ENCODE data around the gene CRIP3. TPM values are rescaled to one million over a fixed set of nuclear protein-coding genes. Genes with fewer than 3 reads are reported as not detected.

CRIP3 gene
- total RNA-seq, 1 experiment from 2014 or later = not detected

- no peaks in the 10 kb centered on the region for H3K9me3 ChIP-seq (replicated peaks)
- no peaks in the 10 kb centered on the region for H3K36me3 ChIP-seq
- no peak overlapping the region for H3K4me3 ChIP-seq
- H3K27ac ChIP-seq = no peak overlapping the region
- no peak for DNase-seq (ENCODE audit: low read depth in 1 of 2, low spot score in 2 of 2)
- H3K4me1 ChIP-seq (replicated peaks) = peaks cover 20% of the 10 kb centered on the region
- peaks cover 4% of the 10 kb centered on the region; the same call in 1 of the 2 replicates for H3K27me3 ChIP-seq (replicated peaks)
Measured at GRCh38 chr6:43267619-43268354, 40.8 kb downstream of the CRIP3 start.

- Histone ChIP-seq H3K4me1 (replicated peaks) (peaks cover 20% of the 10 kb centered on the region), H3K9me3 (replicated peaks) (no peaks in the 10 kb centered on the region), H3K4me3 (no peak overlapping the region), H3K27ac (no peak overlapping the region), H3K36me3 (no peaks in the 10 kb centered on the region), H3K27me3 (replicated peaks) (0 out of 2 replicates have a peak, but pooled peaks cover 3% of the 10 kb centered on the region)
- DNase-seq (ENCODE audit: low read depth in 1 of 2, low spot score in 2 of 2) = no peak
Measured at GRCh38 chr6:43265564-43265963, 43.1 kb downstream of the CRIP3 start.

GRCh38 chr6:43264599-43265145, 44.0 kb downstream of the CRIP3 start:
- no peaks in the 10 kb centered on the region for H3K36me3 ChIP-seq
- DNase-seq (ENCODE audit: low read depth in 1 of 2, low spot score in 2 of 2) = no peak
- H3K27ac ChIP-seq = no peak overlapping the region
- H3K4me3 ChIP-seq = no peak overlapping the region
- H3K27me3 ChIP-seq (replicated peaks) = 0 out of 2 replicates have a peak, but pooled peaks cover 3% of the 10 kb centered on the region
- peaks cover 14% of the 10 kb centered on the region for H3K4me1 ChIP-seq (replicated peaks)
- H3K9me3 ChIP-seq (replicated peaks) = no peaks in the 10 kb centered on the region

- Histone ChIP-seq H3K27me3 (replicated peaks) (0 out of 2 replicates have a peak, but pooled peaks cover 3% of the 10 kb centered on the region), H3K9me3 (replicated peaks) (no peaks in the 10 kb centered on the region), H3K4me3 (no peak overlapping the region), H3K36me3 (no peaks in the 10 kb centered on the region), H3K4me1 (replicated peaks) (peaks cover 2% of the 10 kb centered on the region), H3K27ac (no peak overlapping the region)
- DNase-seq (ENCODE audit: low read depth in 1 of 2, low spot score in 2 of 2) = peak; percentile 49 to 75
Measured at GRCh38 chr6:43263314-43264178, 45.1 kb downstream of the CRIP3 start.

GRCh38 chr6:43262780-43263313, 45.8 kb downstream of the CRIP3 start:
- Histone ChIP-seq H3K4me3 (no peak overlapping the region), H3K27me3 (replicated peaks) (0 out of 2 replicates have a peak, but pooled peaks cover 3% of the 10 kb centered on the region), H3K27ac (no peak overlapping the region), H3K36me3 (no peaks in the 10 kb centered on the region), H3K4me1 (replicated peaks) (no peaks in the 10 kb centered on the region), H3K9me3 (replicated peaks) (no peaks in the 10 kb centered on the region)
- DNase-seq (ENCODE audit: low read depth in 1 of 2, low spot score in 2 of 2) = no peak

GRCh38 chr6:43262000-43262779, 46.4 kb downstream of the CRIP3 start:
- Histone ChIP-seq H3K27me3 (replicated peaks) (0 out of 2 replicates have a peak, but pooled peaks cover 3% of the 10 kb centered on the region), H3K9me3 (replicated peaks) (no peaks in the 10 kb centered on the region), H3K27ac (no peak overlapping the region), H3K4me3 (no peak overlapping the region), H3K36me3 (no peaks in the 10 kb centered on the region), H3K4me1 (replicated peaks) (no peaks in the 10 kb centered on the region)
- DNase-seq (ENCODE audit: low read depth in 1 of 2, low spot score in 2 of 2) = no peak

- 0 out of 2 replicates have a peak, but pooled peaks cover 1% of the 10 kb centered on the region for H3K27me3 ChIP-seq (replicated peaks)
- H3K27ac ChIP-seq = no peak overlapping the region
- H3K4me1 ChIP-seq (replicated peaks) = no peaks in the 10 kb centered on the region
- no peak for DNase-seq (ENCODE audit: low read depth in 1 of 2, low spot score in 2 of 2)
- H3K36me3 ChIP-seq = no peaks in the 10 kb centered on the region
- H3K9me3 ChIP-seq (replicated peaks) = no peaks in the 10 kb centered on the region
- H3K4me3 ChIP-seq = no peak overlapping the region
Measured at GRCh38 chr6:43261198-43261597, 47.4 kb downstream of the CRIP3 start.

- no peak overlapping the region for H3K27ac ChIP-seq
- DNase-seq (ENCODE audit: low read depth in 1 of 2, low spot score in 2 of 2) = no peak
- H3K4me1 ChIP-seq (replicated peaks) = no peaks in the 10 kb centered on the region
- H3K4me3 ChIP-seq = no peak overlapping the region
- H3K27me3 ChIP-seq (replicated peaks) = no peaks in the 10 kb centered on the region
- no peaks in the 10 kb centered on the region for H3K36me3 ChIP-seq
- no peaks in the 10 kb centered on the region for H3K9me3 ChIP-seq (replicated peaks)
Measured at GRCh38 chr6:43260791-43261190, 47.8 kb downstream of the CRIP3 start.

- Histone ChIP-seq H3K4me3 (no peak overlapping the region), H3K4me1 (replicated peaks) (no peaks in the 10 kb centered on the region), H3K36me3 (no peaks in the 10 kb centered on the region), H3K27me3 (replicated peaks) (no peaks in the 10 kb centered on the region), H3K27ac (no peak overlapping the region), H3K9me3 (replicated peaks) (no peaks in the 10 kb centered on the region)
- no peak for DNase-seq (ENCODE audit: low read depth in 1 of 2, low spot score in 2 of 2)
Measured at GRCh38 chr6:43258807-43259686, 49.6 kb downstream of the CRIP3 start.

GRCh38 chr6:43258180-43258579, 50.4 kb downstream of the CRIP3 start:
- Histone ChIP-seq H3K27ac (no peak overlapping the region), H3K4me1 (replicated peaks) (no peaks in the 10 kb centered on the region), H3K27me3 (replicated peaks) (no peaks in the 10 kb centered on the region), H3K4me3 (no peak overlapping the region), H3K36me3 (no peaks in the 10 kb centered on the region), H3K9me3 (replicated peaks) (no peaks in the 10 kb centered on the region)
- DNase-seq (ENCODE audit: low read depth in 1 of 2, low spot score in 2 of 2) = no peak

- Histone ChIP-seq H3K27me3 (replicated peaks) (no peaks in the 10 kb centered on the region), H3K27ac (no peak overlapping the region), H3K4me3 (no peak overlapping the region), H3K36me3 (no peaks in the 10 kb centered on the region), H3K9me3 (replicated peaks) (no peaks in the 10 kb centered on the region), H3K4me1 (replicated peaks) (no peaks in the 10 kb centered on the region)
- no peak for DNase-seq (ENCODE audit: low read depth in 1 of 2, low spot score in 2 of 2)
Measured at GRCh38 chr6:43257367-43258145, 51.1 kb downstream of the CRIP3 start.

Measured in SJSA1 (cell line).